NCI-H2196 (cell line): ENCODE measurements around the gene HOXC11.
A peak's percentile ranks its signal among the peaks of the same experiment; 100 is the strongest.

Source experiments
- DNase-seq: peaks from one replicate; lab custom pipeline; 2025; ENCODE audit not compliant: unreplicated experiment; lab: John Stamatoyannopoulos, UW

The HOXC11 gene

DNA sequence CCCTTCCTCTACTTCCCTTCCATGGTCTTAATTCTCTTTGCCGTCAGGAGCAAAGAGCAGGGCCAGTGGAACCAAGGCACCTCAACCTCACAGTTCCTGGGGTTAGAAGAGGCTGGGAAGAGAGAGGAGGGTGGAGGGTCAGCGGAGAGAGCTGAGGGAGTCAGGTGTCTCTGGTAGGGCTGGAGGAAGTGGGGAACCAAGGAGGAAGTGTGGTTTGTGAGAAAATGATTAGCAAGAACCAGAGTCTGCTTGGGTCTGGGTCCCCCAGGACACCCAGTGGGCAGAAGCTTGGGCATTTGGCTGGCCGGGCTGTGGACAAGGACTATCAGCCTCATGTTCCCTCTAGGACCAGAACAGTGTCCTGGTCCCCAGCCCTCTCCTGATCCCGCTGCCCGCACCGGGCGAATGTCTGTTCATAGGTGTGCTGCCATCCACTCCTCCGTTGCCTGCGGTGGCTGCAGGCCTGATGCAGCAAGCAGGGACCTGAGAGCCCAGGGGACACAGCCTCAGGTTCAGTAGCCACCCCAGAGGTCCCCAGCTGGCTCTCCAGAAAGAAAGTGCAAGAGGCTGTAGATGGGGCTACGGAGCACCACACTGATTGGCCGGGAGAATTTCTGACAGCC is 15.9 kb upstream of the HOXC11 start:
- no peak for DNase-seq

- no peak for DNase-seq
Observed at GRCh38 chr12:53958128-53958527, 14.8 kb upstream of the HOXC11 start.

- DNase-seq = no peak
Observed at GRCh38 chr12:53959314-53959713, 13.6 kb upstream of the HOXC11 start.

DNA sequence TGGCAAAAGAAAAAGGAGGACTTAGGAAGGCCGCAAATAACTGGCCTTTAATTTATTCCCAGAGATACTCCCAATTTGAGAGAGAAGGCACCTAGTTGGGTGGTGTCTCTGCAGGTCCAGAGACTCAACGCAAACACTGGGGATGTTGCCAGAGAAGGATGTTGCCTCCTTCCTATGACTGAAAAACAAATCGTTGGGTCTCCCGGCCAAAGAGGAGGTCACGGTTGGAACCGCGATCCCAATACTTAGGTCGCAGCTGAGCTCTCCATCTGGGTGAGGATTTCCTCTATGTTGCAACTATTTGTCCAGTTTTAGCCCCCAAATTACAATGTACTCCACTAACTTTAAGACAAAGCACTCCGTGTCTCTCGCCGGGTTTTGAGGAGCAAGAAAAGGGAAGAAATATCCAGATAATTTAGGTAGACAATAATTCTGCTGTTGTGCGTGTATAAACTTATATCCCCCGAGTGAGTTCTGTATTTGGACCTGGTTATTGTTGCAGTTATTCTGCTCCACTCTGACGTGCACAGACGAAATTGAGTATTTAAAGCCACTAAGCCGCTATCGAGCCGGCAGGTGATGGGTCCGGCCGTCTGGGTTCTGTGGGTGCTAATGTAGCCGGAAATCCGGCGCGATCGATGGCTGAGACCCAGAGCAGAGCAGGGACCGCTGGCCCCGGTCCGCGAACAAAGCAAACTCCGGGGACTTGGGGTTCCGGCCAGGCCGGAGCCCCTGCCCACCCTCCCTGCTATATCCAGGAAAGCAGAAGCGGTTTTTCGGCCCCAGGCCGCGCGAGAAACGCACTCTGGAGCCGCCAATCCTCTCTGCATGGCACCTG is 12.5 kb upstream of the HOXC11 start:
- DNase-seq = no peak

DNA sequence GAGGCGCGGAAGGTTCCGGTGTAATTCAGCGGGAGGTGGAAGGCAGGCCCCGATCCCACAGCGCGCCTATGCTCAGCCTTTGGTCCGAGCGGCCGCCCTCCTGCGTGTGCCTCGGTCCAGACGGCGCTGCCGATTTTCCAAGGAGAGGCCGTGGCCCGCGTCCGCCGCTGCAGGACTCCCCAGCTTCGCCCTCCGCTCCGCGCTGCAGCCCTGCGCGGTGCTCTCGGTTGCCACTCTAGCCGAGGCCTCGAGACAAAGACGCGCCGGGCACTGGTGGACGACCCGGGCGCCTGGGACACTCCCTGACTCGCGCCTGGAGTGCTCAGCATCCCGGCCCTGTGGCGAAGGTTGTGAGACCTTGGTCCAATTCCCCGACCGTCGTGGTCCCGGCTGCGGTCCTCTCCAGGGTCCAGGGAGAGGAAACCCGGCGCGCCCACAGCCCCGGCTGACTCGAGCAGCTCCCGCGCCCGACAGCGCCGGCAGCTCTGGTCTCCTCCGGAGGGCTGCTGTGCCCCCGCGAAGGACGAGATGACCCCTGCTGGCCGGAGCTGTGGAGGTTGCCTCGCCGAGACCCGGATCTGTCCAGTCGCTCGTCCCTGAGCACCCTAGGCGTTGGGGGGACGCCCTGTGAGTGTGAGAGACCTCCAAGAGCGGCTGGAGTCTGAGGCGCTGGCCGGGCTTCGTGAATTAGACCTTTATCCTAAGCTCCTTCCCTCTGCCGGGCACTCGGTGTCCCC is 11.7 kb upstream of the HOXC11 start:
- DNase-seq = no peak

GRCh38 chr12:53963005-53963404 is 9.9 kb upstream of the HOXC11 start:
- DNase-seq = no peak

- no peak for DNase-seq
Observed at GRCh38 chr12:53963434-53964314, 9.3 kb upstream of the HOXC11 start.

- DNase-seq = no peak
Observed at GRCh38 chr12:53964315-53964713, 8.6 kb upstream of the HOXC11 start.

DNA sequence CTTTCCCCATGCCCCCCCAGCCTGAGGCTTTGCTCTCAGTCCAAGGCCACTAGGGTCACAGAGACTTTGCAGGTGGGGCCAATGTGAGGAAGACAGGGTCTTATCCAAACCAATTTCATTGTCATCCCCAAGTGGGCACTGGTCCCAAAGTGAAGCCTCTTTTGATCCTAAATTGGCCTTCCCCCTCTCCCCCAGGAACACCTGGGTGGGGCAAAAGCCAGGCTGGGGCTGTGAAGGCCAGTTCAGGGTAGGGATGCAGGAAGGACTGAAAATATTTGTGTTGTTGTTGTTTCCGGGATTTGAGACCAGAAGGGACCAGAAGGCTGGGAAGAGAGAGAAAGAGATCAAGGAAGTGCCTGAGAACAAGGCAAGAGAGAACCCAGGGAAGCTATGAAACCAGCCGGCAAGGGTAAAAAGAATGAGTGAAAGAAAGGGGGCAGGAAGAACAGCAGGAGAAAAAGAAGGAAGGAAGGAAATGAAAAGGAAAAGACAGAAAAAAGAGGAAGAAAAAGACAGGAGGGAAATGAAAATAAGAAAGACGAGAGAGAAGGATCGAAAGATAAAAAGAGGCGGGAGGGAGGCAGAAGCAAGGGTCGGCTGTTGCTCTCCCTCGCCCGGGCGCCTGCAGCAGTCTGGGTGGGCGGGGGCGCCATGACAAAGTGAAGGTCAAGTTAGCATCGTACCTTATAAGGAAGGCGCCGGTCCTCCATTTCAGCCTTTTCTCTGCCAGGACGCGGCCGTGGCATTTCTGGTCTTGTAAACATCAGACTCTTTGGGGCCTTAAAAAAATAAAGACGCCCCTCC is 7.4 kb upstream of the HOXC11 start:
- DNase-seq = no peak

DNA sequence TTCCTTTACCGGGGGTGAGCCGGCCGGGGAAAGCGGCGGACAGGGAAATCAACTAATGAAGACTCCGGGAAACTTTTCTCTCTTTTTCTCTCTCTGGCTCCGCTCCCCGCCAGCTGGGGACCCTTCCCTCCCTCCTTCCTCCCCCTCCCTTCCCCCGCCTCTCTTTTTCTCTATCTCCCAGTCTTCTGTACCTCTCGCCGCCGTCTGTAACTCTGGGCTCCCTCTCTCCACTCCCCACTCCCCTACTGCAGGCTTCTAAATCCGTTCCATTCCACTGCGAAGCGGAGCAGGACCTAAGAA is 6.9 kb upstream of the HOXC11 start:
- DNase-seq = no peak

GRCh38 chr12:53966385-53967133 is 6.4 kb upstream of the HOXC11 start:
- no peak for DNase-seq

- no peak for DNase-seq
Observed at GRCh38 chr12:53967421-53967925, 5.5 kb upstream of the HOXC11 start.

DNA sequence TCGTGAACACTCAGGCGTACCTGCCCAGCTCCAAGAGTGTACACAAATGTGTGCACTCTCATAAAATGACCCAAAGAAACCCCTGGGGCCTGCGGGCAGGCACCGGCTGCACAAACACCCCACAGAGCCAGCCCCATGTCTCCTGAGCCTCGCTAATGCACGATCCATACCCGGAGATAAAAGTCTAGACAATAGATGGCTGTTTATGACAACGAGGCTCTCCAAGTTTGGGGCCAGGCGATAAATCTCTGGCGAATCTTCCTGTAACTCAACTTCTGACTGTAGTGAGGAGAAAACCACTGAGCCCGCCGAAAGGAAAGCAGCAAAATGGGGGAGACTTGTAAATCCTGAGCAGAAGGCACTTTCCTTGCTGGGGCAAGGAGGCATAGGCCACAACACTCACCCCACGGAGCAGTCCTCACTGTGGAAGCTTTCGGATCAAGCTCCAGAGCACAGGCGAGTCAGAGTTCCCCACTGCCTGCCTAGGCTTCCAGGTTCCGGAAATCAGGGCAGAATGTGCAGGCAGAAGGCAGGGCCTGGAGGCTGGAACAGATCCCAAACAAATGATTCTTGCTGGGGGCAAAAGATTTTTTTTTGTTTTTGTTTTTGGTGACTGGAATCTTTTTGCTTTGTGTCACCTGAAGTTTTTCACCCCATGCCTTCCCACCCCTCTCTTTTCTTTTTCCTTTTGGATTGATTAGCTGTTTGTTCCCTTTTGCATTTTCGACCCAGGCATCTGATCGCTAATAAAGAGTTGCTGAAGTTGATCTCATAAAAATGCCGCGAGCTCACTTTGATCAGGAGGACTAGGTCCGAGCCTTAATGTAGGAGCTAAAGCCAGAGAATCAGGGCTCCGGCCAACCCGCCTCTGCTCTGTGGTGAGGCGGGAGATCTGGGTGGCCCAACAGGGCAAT is 4.5 kb upstream of the HOXC11 start:
- no peak for DNase-seq

- DNase-seq = peak; percentile 23
Observed at GRCh38 chr12:53969588-53970259, 3.2 kb upstream of the HOXC11 start.

- DNase-seq = no peak
Observed at GRCh38 chr12:53970451-53970850, 2.5 kb upstream of the HOXC11 start.

GRCh38 chr12:53971129-53971528 is 1.8 kb upstream of the HOXC11 start:
- DNase-seq = no peak

DNA sequence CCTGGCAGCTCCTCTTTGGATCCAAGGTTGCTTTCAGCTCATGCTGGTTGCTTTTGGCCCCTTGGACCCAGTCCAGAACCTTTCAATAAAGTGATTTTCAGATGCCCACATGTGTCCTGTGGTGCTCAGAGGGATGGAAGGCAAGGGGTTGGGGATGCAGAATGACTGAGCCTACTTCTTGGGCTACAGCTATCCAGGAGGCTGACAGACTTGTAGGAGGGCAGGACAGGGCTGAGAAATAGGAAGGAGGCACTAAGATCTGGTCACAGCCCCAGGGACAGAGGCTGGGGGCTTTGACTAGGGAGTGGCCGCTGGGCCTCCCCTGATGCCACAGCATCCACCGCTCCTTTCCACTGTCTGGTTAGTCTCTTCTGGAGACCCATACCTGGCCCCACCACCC is 1.2 kb upstream of the HOXC11 start:
- DNase-seq = no peak

- no peak for DNase-seq
Observed at GRCh38 chr12:53972152-53972702, 699 bp upstream of the HOXC11 start.
